ENCODE measurements around the gene MED13L.

Gene MED13L

GRCh38 chr12:116274551-116275375 lies 2.7 kb downstream of the MED13L start:
- no peak for DNase-seq

DNA sequence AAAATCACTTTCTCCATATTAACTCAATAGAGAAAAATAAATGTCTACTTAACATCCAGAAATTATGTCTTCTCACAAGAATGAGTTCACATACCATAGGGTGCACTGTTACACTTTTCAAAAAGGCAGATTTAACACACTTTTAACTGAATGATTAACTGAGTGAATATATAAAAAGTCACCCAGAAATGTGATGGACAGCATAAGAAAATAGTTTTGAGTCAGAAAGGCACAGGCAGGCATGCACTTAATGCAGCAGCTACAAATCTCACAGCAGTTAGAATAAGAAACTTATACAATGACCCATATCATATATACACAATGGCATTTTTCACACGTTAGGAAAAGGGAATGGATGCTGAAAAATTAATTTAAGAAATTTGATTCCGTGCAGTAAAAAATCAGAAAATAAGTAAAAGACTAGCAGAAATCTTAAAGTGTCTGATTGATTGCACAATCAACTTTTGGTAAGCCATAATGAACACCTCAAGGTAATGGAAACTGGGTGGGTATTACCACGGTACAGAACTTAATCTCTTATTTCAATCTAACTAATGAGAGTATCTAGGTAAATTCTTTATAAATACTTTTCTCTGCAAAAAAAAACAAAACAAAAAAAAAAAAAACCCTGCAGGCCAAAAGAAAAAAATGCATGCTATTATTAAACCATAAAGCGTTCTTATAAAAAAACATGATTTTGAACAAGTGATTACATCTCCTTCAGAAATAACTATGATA lies 3.5 kb downstream of the MED13L start:
- DNase-seq, result no peak

DNA sequence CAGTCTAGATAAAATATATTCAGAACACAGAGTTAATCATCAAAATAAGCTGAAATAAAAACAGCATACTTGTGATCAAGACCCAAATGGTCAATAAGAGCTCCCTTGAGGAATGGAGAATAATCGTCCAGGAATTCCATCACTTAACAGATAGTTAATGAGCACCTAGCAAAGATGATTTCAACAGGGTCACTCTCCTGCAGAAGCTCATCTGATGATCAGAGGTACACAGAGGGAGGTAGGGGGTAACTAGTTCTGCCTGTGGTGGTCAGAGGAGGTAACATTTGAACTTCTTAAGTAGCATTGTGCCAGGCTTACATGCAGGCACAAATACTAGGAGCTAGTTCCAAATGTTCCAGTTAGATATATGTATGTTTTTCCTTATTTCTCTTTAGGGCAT lies 9.5 kb downstream of the MED13L start:
- no peak for DNase-seq

DNA sequence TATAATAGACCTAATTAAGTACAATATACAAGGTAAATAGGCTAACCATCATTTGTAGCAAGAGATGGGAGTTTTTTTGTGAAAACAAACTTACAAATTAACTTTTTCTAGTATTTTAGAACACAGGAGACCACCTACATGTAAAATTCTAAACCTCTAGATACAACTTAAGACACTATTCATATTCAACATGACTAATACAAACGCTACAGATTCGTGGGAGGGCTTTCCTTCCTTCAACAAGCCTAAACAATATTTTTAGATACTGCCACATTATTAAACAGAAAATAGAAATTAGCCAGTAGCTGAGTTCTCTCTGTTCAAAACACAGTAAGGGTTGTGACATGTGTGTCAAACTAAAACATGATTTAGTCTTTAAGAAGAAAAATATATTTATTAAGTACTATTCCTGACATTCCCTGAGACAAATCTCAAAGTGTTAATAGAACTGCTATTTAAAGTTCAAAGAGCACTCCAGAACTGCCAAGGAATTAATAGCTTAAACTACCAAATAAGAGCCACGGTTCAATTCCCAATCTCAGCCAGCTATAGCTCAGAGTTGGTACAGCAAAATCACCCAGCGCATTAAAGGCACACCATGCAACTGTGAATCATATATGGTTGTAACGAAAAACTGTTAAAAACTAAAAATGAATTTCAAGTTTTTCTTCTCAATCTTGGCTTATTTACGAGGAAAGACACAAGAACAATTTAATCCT lies 10.7 kb downstream of the MED13L start:
- DNase-seq, result no peak

DNA sequence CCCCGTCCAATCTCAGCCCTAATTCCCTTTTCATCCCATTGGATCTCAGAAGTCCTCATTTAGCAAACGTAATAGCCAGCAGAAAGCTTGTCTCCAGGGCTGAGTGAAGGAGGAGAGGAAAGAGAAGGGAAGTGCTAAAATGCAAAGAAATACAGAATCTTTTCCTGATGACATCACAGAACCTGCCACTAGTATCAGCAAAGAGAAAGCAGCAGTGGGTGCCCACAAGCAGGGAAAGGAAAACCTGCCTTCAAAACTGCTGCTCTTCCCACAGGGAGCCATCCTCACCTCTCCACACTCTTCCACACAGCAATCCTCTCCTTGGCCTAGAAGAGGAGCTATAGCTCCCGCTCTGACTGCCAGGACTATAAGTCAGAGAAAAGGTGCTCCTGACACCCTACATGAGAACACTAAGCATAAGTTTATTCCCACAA lies 11.3 kb downstream of the MED13L start:
- no peak for DNase-seq

DNA sequence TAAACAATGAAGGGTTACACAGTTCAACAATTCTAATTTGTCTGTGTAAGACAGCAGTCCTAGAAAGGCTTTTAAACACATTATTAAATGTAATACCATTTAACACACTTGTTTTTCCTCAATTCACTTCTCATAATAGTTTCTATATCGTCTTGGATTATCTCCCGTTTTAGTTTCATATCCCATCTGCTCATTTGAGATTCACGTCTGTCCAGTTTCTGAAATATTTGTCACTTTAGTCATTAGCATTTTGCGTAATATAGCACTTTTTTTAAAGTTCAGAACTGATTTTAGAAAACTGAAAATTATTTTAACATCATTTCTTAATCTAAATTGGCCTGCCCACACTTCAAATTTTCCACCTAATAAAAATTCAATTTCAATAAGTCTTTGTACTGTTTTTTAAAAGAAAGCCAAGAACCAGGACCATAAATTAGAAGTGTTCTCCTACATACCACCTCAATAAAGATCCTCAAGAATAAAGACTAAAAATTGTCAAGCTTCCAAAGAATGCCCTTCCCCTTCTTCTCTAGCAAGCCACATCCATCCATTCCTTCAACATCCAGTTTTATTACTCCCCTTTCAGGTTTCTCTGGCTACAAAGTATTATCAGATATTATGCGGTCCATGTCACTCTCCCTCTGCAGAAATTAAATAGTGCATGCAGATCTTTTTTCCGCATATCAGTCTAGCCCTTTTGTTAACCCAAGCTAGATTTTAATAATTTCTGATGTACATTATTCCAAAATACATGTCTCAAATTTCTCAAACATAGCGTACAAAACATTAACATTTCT lies 11.9 kb downstream of the MED13L start:
- DNase-seq, result no peak

- DNase-seq, result no peak
These were observed 12.9 kb downstream of the MED13L start for GRCh38 chr12:116264525-116265070.

GRCh38 chr12:116263844-116264243 lies 13.6 kb downstream of the MED13L start:
- no peak for DNase-seq

DNA sequence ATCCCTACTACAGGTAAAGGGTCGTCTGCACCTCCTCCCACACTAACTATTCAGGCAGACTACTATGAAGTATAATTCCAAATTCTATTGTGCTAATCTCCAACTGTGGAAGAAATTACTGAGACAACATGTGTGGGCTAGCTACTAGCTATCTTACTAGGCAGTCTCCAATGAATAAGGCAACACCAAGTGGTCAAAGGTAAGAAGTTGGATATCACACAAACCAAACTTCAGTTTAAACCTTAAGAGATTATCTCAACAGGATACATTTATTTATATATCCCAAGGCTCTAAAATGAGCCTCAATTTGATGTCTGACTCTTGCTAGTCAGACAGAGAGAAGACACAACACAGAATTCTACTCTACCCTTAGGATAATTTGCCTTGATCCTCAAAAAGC lies 14.1 kb downstream of the MED13L start:
- DNase-seq, result no peak

GRCh38 chr12:116262741-116263140 lies 14.8 kb downstream of the MED13L start:
- DNase-seq, result no peak

DNA sequence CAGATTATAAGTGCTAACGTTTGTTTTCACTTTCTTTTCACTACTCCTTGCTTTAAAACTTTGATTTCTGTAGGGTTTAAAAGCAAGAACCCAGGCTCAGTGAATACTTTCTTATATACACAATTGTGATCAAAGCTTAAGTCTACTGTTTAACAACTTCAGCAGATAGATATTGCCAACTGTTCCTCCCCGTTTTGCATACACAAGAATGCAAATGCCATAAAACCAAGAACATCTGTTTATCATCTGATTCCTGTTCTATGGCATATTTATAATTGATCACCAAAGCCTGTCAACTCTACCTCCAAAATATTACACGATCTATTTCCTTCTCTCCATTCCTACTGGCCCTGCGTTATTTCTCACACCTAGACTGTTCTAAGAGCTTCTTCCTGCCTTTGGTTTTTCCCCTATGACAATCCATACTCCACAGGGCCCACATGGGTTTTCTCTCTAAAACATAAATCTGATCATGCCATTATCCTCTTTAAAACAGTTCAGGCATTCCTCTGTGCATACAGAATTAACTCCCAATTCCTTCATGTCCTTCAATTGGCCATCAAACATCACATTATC lies 15.9 kb downstream of the MED13L start:
- DNase-seq, result no peak

GRCh38 chr12:116259800-116260577 lies 17.5 kb downstream of the MED13L start:
- DNase-seq, result no peak

GRCh38 chr12:116257826-116258225 lies 19.7 kb downstream of the MED13L start:
- no peak for DNase-seq

DNA sequence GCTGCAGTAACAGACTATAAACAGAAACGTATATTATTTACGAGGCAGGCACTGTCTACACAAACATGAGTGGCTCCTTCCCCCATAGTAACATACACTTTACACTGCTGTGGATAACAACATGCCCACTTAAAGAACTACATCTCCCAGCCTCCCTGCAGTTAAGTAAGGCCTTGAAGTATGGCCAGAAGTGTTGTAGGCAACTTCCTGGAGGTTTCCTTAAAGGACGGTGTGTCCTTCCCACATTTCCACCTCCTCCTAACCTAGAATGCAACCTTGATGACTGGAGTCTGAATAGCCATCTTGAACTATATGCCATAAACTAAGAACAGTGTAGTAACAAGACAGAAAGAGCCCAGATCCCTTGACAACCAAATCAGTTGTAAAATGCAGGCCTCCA lies 20.3 kb downstream of the MED13L start:
- DNase-seq, result no peak

DNA sequence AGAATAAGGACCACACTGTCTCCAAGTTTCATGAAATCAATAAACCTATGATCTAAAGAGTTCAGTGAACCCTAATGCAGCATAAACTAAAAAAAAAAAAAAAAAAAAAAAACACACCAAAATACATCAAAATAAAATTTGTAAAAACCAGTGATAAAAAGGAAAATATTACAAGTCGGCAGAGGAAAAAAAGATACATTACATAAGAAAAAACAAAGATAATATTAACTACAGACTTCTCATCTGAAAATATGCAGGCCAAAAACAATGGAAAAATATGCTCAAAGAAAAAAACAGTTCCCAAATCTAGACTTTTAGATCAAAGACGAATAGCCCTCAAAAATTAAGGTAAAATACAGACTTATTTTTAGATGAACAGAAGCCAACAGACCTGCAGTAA lies 27.6 kb downstream of the MED13L start:
- DNase-seq, result no peak

GRCh38 chr12:116248930-116249329 lies 28.6 kb downstream of the MED13L start:
- no peak for DNase-seq

GRCh38 chr12:116248433-116248832 lies 29.1 kb downstream of the MED13L start:
- no peak for DNase-seq

DNA sequence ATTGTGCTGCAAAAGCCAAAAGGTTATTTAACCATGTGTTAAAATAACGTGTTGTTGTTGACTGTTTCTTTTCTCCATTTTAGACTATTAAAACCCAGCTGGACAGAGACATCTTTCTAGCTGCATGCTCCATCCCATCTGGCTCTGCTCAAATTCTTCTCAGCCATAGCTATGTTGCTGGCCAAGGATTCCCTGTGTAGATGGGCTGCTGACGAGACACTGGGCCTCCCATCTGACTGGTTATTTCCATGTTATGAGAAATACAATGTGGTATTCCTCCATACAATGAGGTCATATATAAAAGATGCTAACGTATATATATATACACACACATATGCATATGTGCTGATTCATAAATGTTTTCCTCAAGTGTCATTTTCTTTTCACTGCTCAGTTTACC lies 30.1 kb downstream of the MED13L start:
- no peak for DNase-seq

DNA sequence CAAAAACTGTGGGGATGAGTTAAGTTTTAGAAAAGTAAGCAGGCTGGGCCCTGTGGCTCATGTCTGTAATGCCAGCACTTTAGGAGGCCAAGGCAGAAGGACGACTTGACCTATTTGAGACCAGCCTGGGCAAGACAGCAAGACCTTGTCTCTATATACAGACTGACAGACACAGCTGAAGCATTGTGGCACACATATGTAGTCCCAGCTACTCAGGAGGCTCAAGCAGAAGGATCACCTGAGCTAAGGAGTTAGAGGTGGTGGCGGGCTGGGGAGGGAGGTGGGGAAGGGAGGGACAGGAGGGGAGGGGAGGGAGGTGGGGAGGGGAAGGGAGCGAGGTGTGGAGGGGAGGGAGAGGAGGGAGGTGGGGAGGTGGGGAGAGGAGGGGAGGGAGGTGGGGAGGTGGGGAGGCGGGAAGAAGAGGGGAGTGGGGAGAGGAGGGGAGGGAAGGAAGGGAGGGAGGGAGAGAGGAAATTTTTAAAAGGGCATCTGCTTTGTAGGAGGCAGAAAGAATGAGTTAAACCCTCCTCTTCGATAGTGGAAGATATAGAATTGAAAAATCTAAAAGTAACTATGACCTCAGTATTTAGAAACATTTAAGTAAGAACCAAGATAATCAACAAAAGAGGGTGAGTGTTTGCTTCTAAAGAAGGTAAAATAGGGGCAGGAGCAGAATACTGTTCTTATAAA lies 30.9 kb downstream of the MED13L start:
- DNase-seq, result no peak

- DNase-seq, result no peak
These were observed 32.3 kb downstream of the MED13L start for GRCh38 chr12:116245189-116245588.

Measured in activated naive CD4-positive, alpha-beta T cell treated with anti-CD3 and anti-CD28 coated beads, Interleukin-2, amount 50 U/mL, for 16 hours (primary cell).